GM18867 (cell line): ENCODE results near the gene FLG.
"Not testable (repeated sequence)": the region's sequence is repeated elsewhere in the genome, so short reads cannot be mapped to it uniquely, and the experiment has no call there.

Experiments used
- ATAC-seq: cut with Tn5 transposase; IDR thresholded peaks from one replicate; pipeline ENCODE4 v1.9.1; 2021; ENCODE audit warnings: mild to moderate bottlenecking, moderate library complexity; ENCODE audit not compliant: unreplicated experiment

The FLG gene

DNA sequence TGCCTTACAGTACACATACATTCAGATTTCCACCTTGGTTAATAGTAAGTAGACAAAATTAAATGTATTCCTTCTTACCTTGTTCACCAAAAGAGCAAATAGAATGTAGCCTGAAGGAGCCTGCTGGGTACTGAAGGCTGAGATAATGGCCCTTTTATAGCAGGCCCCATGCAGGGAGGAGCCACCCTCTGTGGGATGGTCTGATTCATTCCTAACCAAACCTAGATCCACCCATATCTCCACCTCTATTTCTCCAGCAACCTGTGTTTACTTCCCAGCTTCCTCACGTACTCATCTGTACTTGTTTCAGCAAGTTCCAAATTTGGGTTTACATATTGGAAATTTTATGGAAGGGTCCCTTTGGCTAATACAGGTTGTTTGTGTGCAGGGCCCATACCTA, at the start of gene FLG:
TSS of gene FLG (minus strand) at position 129 of the 400 bp plus-strand sequence. CDS start 9,783 bp downstream, outside the sequence.
- no peak for ATAC-seq

DNA sequence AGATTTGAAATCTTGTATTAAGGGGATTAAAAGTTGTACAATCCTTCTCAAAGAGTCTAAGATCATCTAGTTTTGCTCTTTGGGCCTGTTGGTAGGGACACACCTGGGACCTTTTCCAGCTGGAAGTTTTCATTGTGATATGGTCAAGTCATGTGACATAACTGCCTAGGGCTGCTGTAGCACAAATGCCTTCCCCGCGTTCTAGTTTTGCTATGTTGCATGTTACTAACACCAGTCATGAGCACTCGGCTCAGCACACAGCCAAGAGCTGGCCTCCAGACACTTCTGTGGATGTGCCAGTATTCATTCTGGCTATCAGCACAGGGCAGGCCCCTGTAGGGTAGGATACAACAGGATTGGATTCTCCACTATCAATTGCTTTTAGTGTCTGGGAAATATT, 49.4 kb upstream of the FLG start:
- ATAC-seq, result no peak

DNA sequence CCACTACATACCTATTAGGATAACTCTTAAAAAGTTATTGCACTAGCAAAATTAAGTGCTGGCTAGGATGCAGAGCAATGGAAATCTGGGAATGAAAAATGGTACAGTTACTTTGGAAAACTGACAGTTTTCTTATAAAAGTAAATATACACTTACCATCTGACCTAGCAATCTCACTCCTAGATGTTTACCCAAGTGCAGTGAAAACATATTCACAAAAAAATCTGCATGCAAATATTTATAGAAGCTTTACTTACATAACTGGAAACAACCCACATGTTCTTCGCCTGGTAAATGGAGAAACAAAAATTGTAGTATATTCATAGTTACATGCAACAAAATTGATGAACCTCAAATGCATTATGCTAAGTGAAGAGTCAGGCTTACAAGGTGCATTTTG, 47.6 kb upstream of the FLG start:
- ATAC-seq, result no peak

DNA sequence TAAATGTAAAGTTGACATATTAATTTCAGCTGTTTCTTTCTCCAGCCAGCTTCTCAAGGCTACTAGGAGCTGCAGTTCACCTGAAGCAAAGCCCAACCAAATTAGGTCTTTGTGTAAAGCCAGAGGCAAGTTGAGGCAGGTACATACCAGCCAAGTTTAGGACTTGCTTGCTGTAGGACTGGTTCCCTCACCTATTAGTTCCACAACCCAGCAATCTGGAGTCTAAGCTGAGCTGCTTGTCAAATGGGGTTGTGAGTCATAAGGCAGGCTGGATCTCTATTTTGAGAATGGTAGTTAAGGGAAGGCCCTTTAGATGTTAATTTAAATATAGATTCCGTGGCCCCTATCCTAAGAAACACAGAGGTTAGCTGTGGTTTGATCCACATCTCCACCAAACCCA, 42.4 kb upstream of the FLG start:
- ATAC-seq, result no peak

DNA sequence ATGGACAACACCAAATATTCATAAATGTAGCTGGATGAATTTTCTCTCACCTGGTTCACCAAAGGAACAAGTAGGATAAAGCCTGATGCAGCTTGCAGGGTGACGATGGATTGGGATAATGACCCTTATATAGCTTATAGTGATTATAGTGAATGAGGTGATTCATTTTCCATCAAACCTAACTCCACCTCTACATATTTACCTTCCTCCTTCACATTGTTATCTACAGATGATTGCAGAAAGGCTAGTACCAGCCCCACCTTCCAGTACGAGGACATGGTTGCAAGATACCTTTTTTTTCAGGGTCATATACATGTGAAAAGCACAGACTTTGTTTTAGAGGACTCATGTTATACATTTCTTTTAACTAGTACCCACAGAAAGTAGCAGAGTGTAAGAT, 34.9 kb upstream of the FLG start, which contains the start of gene FLG2:
TSS of gene FLG2 (minus strand) at position 101 of the 400 bp plus-strand sequence. CDS start 1,122 bp downstream, outside the sequence.
- ATAC-seq, result no peak

DNA sequence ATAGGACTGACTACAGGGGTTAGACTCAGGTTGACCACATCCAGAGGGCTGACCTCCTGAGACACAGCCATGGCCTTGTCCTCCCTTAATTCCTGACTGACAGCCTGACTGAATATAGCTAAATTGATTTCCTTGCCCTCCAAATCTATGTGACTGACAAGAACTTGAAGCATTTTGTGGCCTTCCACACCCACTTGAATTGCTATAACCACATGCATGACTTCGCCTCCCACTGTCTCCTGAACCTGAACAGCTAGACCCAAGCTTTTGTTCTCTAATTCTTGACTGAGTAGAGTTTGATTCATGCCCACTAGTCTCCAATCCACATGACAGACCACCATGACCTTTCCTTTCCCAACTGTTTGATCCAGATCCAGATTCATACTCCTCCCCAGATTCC, 31.7 kb upstream of the FLG start:
- no peak for ATAC-seq

DNA sequence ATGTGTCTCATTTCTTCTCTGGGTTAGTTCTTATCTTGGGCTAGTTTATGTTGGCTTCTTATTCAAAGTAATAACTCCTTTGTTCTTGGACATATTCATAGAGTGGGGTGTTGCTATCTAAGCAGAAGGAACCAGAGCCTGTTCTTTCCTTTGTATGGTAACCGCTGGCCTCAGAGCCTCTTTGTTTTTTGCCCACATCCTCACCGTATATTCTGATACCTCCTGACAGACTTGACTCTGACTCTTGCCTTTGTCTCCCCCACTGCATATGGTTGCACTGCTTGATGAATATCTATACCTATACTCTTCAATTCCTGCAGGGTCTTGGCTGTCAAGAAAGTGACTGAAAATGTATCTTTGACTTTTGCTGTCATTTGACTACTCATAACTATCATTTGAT, 24.6 kb upstream of the FLG start:
- no peak for ATAC-seq

DNA sequence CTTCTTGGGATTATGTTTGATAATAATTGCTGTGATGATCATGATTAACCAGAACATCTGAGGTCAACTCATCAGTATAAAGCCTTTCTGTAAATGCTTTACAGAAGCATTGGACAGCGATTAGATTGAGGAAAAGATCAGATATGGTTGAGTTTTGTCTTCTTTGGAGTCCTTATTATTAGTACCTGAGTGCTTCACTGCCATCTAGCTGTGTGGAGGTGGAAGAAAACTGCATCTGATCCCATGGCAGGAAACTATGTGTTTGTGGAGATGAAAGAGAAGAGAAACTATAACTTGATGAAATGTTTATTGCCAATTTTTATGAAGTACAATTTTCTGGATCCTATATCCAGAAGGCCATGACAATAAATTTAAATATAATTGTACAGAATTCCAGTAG, 23.4 kb upstream of the FLG start:
- ATAC-seq, result no peak

DNA sequence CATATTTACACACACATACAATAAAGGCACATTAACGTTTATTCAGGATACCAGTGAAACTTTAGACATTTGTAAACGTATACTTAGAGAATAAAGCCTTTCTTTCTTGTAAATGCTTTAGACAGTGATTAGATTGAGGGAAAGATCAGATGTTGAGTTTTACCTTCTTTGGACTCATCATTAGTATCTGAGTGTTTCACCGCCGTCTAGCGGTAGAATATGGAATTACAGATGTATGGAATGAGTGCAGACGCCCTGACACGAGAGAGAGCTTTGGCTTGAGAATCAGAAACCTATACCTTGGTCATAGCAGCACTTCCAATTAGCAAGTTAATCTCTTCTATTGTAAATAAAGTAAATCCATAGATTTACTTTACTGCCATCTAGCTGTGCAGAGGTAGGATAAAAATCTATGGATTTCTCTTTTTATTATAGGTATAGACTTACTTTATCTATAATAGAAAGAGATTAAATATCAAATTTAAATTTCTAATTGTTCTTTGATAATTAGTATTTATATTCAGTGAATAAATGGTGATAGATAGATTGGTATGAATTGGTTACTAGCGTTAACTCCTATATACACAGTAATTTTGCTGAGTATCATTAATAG, 22.2 kb upstream of the FLG start:
- peak; percentile 76 for ATAC-seq

DNA sequence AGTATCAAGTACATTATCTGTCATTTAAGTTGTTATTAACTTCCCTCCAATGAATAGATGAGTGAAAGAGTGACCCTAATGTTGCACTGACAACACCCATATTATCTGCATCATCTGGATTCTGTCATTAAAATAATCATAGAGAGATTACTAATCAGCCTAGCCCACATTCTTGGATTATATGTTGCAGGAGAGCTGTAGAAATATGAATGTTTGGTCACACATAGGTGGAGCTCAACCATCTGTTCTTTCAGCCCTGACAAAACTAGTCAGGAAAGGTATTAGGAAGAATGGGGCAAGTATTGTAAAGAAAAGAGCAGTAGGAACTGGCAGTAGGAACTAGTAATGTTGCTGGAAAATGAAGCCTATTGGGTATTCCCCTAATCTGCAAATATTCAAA, 19.4 kb upstream of the FLG start:
- ATAC-seq, result no peak

DNA sequence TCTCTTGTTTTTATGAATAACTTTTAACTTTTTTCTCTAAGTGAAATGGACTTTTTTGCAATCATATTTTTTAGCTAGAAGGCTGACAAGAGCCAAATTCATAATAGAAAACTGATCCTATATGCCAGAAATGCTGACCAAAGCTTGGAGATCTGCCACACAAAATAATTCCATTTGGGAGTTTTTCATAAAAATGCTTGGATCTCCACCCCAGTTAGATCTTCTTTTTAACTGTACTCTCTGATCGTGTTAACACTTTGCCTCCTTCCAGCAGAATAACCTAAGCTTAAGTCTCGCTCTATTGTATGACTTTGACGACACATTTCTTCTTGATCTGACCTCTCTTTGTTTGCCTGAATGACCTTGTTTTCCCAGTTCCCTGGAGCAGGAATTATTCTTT, 18.0 kb upstream of the FLG start:
- ATAC-seq, result no peak

DNA sequence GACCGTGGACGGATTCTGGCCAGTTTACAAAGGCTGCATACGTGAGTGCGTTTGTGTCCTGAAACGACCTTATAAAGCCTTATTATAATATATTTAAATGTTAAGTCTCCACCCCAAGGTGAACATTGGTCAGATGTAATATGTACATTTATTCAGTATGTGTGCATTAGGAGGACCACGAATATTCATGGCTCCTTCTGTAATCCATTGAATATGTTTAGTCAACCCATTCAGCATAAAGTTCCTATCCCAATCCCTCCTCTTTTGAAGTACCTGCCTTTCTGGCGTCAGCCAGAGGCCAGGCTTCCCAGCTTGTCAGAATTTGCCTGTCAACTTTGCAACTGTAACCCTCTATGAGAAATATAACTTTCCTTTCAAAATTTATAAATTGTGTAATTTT, 10.4 kb upstream of the FLG start:
- ATAC-seq, result no peak

DNA sequence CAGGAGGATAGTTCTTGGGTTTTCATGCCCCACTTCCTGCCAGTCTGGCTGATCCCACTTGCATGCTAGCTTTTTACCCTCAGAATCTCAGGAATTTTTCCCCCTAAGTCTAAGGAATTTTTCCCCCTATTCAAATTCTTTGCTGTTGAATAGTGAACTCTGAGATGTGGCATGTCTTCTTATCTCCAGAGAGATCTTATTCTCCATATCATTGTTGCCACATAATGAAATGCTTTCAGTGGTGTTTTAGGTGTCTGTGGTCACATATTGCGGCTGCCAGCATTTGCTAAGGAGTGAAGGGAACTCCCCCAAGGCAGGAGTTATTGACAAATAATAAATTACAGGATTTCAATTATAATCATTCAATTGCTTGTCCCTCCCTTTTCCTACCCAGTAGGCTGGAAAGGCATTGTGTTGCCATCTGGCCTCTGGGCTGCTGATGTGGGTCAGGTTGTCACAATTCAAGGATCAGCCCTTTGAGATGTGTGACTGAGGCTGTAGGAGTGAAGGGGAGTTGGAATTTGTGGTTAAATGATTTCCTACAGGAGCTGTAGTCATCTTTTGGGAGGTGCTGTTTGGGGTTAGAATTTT, 3.9 kb upstream of the FLG start:
- no peak for ATAC-seq

DNA sequence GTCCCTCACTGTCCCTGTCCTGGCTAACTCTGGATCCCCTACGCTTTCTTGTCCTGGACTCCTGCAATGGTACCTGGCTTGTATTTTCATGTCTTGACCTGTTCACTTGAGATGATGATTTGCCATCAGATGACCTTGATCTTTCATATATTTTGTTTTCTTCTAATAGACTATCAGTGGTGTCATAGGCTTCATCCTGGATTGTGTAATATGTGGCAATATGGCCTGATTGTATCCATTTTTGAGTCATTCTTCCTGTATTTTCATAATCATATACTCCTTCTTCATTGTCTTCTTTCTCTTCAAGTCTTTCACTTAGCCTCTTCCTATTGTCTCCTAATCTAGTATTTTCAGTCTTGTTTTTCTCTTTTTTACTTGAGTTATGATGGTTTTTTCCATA, 11.1 kb downstream of the FLG start:
- ATAC-seq, result no peak

DNA sequence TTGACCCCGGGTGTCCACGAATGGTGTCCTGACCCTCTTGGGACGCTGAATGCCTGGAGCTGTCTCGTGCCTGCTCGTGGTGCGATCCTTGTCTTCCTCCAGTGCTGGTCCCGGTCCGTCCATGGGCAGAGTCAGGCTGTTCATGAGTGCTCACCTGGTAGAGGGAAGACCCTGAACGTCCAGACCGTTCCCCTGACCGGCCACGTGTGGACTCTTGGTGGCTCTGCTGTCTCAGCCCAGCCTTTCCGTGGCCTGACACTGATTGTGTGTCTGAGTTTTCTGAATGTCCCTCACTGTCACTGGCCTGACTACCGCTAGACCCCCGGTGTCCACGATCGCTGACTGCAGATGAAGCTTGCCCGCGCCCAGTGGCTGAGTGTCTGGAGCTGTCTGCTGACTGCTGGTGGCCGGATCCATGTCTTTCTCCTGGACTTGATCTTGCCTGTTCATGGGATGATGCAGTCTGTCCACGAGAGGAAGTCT, 11.7 kb downstream of the FLG start:
- no peak for ATAC-seq

DNA sequence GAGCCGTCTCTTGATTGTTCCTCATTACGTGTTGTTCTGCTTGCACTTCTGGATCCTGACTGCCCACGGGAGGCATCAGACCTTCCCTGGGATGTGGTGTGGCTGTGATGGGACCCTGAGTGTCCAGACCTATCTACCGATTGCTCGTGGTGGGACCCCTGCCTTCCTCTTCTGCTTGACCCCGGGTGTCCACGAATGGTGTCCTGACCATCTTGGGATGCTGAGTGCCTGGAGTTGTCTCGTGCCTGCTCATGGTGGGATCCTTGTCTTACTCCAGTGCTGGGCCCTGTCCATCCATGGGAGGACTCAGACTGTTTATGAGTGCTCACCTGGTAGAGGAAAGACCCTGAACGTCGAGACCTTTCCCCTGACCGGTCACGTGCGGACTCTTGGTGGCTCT, 12.9 kb downstream of the FLG start:
- ATAC-seq, result not testable (repeated sequence)

DNA sequence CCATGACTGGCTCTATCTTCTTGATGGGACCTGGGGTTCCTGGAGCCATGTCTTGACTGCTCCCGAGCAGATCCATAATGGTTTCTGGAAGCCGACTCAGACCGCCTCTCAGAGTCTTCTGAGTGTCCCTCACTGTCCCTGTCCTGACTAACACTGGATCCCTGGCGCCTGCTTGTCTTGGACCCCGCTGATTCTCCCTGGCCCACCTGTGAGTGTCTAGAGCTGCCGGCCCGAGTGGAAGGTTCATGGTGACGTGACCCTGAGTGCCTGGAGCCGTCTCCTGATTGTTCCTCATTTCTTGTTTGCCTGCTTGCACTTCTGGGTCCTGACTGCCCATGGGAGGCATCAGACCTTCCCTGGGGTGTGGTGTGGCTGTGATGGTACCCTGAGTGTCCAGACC, 15.1 kb downstream of the FLG start:
- ATAC-seq, result no peak

DNA sequence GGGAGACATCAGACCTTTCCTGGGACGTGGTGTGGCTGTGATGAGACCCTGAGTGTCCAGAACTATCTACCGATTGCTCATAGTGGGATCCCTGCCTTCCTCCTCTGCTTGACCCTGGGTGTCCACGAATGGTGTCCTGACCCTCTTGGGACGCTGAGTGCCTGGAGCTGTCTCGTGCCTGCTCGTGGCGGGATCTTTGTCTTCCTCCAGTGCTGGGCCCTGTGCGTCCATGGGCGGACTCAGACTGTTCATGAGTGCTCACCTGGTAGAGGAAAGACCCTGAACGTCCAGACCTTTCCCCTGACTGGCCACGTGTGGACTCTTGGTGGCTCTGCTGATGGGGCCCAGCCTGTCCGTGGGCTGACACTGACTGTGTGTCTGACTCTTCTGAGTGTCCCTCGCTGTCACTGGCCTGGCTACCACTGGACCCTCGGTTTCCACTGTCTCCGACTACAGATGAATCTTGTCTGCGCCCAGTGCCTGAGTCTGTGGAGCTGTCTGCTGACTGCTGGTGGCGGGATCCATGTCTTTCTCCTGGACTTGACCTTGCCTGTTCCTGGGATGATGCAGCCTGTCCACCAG, 15.6 kb downstream of the FLG start:
- ATAC-seq, result not testable (repeated sequence)

DNA sequence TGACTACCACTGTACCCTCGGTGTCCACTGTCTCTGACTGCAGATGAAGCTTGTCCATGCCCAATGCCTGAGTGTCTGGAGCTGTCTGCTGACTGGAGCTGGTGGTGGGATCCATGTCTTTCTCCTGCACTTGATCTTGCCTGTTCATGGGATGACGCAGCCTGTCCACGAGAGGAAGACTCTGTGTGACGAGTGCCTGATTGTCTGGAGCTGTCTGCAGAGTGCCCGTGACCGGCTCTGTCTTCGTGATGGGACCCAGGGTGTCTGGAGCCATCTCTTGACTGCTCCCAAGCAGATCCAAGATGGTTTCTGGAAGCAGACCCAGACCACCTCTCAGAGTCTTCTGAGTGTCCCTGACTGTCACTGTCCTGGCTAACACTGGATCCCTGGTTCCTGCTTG, 16.3 kb downstream of the FLG start:
- not testable (repeated sequence) for ATAC-seq

DNA sequence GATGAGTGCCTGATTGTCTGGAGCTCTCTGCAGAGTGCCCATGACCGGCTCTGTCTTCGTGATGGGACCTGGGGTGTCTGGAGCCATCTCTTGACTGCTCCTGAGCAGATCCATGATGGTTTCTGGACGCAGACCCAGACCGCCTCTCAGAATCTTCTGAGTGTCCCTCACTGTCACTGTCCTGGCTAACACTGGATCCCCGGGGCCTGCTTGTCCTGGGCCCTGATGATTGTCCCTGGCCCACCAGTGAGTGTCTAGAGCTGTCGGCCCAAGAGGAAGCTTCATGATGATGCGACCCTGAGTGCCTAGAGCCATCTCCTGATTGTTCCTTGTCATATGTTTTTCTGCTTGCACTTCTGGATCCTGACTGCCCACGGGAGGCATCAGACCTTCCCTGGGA, 17.1 kb downstream of the FLG start:
- not testable (repeated sequence) for ATAC-seq

DNA sequence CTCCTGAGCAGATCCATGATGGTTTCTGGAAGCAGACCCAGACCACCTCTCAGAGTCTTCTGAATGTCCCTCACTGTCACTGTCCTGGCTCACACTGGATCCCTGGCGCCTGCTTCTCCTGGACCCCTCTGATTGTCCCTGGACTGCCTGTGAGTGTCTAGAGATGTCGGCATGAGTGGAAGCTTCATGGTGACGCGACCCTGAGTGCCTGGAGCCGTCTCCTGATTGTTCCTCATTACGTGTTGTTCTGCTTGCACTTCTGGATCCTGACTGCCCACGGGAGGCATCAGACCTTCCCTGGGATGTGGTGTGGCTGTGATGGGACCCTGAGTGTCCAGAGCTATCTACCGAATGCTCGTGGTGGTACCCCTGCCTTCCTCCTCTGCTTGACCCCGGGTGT, 18.9 kb downstream of the FLG start:
- not testable (repeated sequence) for ATAC-seq

DNA sequence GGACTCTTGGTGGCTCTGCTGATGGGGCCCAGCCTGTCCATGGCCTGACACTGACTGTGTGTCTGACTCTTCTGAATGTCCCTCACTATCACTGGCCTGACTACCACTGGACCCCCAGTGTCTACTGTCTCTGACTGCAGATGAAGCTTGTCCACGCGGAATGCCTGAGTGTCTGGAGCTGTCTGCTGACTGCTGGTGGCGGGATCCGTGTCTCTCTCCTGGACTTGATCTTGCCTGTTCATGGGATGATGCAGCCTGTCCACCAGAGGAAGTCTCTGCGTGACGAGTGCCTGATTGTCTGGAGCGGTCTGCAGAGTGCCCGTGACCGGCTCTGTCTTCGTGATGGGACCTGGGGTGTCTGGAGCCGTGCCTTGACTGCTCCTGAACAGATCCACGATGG, 20.3 kb downstream of the FLG start:
- not testable (repeated sequence) for ATAC-seq
